CD1c-positive myeloid dendritic cell (primary cell): ENCODE data around the gene SMARCD3.
A peak's percentile ranks its signal among the peaks of the same experiment; 100 is the strongest.

Experiments
- DNase-seq: peaks from one replicate; pipeline ENCODE4 v3.0.0-alpha.2; 2016; ENCODE audit errors: extremely low spot score

The SMARCD3 gene

GRCh38 chr7:151272877-151273276 lies 24.4 kb upstream of the SMARCD3 start:
- no peak for DNase-seq

GRCh38 chr7:151272405-151272804 lies 23.9 kb upstream of the SMARCD3 start:
- DNase-seq: no peak

GRCh38 chr7:151271699-151272355 lies 23.3 kb upstream of the SMARCD3 start:
- DNase-seq: peak; percentile 87

GRCh38 chr7:151269511-151269910 lies 21.0 kb upstream of the SMARCD3 start:
- DNase-seq: no peak

GRCh38 chr7:151265351-151265931 lies 16.9 kb upstream of the SMARCD3 start:
- DNase-seq: no peak

GRCh38 chr7:151264615-151265014 lies 16.1 kb upstream of the SMARCD3 start:
- no peak for DNase-seq

- DNase-seq: no peak
Measured at GRCh38 chr7:151261529-151261928, 13.0 kb upstream of the SMARCD3 start.

- no peak for DNase-seq
Measured at GRCh38 chr7:151260883-151261282, 12.4 kb upstream of the SMARCD3 start.

- no peak for DNase-seq
Measured at GRCh38 chr7:151260471-151260870, 12.0 kb upstream of the SMARCD3 start.

GRCh38 chr7:151257990-151258389 lies 9.5 kb upstream of the SMARCD3 start:
- DNase-seq: no peak

GRCh38 chr7:151256410-151257045 lies 8.0 kb upstream of the SMARCD3 start:
- DNase-seq: no peak

- no peak for DNase-seq
Measured at GRCh38 chr7:151255390-151255789, 6.9 kb upstream of the SMARCD3 start.

GRCh38 chr7:151254851-151255250 lies 6.4 kb upstream of the SMARCD3 start:
- DNase-seq: no peak

GRCh38 chr7:151254316-151254715 lies 5.8 kb upstream of the SMARCD3 start:
- DNase-seq: no peak

GRCh38 chr7:151252961-151253711 lies 4.6 kb upstream of the SMARCD3 start:
- DNase-seq: no peak

GRCh38 chr7:151252561-151252835 lies 4.0 kb upstream of the SMARCD3 start:
- no peak for DNase-seq

- peak; percentile 16 for DNase-seq
Measured at GRCh38 chr7:151251689-151252560, 3.4 kb upstream of the SMARCD3 start.

- DNase-seq: no peak
Measured at GRCh38 chr7:151251328-151251688, 2.8 kb upstream of the SMARCD3 start.

- DNase-seq: no peak
Measured at GRCh38 chr7:151250181-151251132, 2.0 kb upstream of the SMARCD3 start.

GRCh38 chr7:151249732-151250072 lies 1.2 kb upstream of the SMARCD3 start:
- no peak for DNase-seq
